HG03571 (cell line): ENCODE measurements around the gene RNASE3.
"Not testable (repeated sequence)": the region's sequence is repeated elsewhere in the genome, so short reads cannot be mapped to it uniquely, and the experiment has no call there.

ENCODE experiments used
- ATAC-seq: cut with Tn5 transposase; IDR thresholded peaks from one replicate; pipeline ENCODE4 v1.9.1; 2021; ENCODE audit not compliant: unreplicated experiment

Gene RNASE3

GRCh38 chr14:20910822-20911221 lies 19.6 kb downstream of the RNASE3 start:
- ATAC-seq: not testable (repeated sequence)

- not testable (repeated sequence) for ATAC-seq
These were observed 28.0 kb downstream of the RNASE3 start for GRCh38 chr14:20919038-20919756.

GRCh38 chr14:20923766-20924297 lies 32.6 kb downstream of the RNASE3 start:
- not testable (repeated sequence) for ATAC-seq

- ATAC-seq: no peak
These were observed 43.1 kb downstream of the RNASE3 start for GRCh38 chr14:20934148-20934762.

GRCh38 chr14:20935303-20935984 lies 44.3 kb downstream of the RNASE3 start:
- no peak for ATAC-seq
